OCI-LY3 (cell line): ENCODE results near the gene FYN.
"Not testable (repeated sequence)": the region's sequence is repeated elsewhere in the genome, so short reads cannot be mapped to it uniquely, and the experiment has no call there.

Experiments used
- H2AFZ ChIP-seq: fragments of 200-600, 300-600 bp; shearing (Covaris generic); 2 replicates; pipeline ENCODE4 v1.6.0; 2014; ENCODE audit warnings: antibody characterized with exemption, low read depth, low read length
- H3K27ac ChIP-seq: fragments of 200-600, 300-600 bp; sonication (generic); 2 replicates; pipeline ENCODE4 v1.5.1; 2014; ENCODE audit warnings: mild to moderate bottlenecking, low read length, moderate library complexity, mixed read lengths
- H3K27me3 ChIP-seq: fragments of 200-600, 300-600 bp; sonication (generic); 2 replicates; pipeline ENCODE4 v1.6.1; 2014; ENCODE audit warnings: low read depth, low read length, mixed read lengths
- H3K36me3 ChIP-seq: fragments of 200-600, 300-600 bp; sonication (generic); replicated peaks from 2 replicates; pipeline ENCODE3; 2014; ENCODE audit warnings: low read depth, low read length, mixed read lengths
- H3K4me1 ChIP-seq: fragments of 300-600, 200-600 bp; sonication (generic); 2 replicates; pipeline ENCODE4 v1.6.1; 2014; ENCODE audit warnings: low read length, mixed read lengths
- H3K4me2 ChIP-seq: fragments of 200-600, 300-600 bp; sonication (generic); 2 replicates; pipeline ENCODE4 v1.6.1; 2014; ENCODE audit warnings: low read length, mixed read lengths
- H3K4me3 ChIP-seq: fragments of 300-600, 200-600 bp; sonication (generic); 2 replicates; pipeline ENCODE4 v1.5.1; 2014; ENCODE audit warnings: antibody characterized with exemption, mild to moderate bottlenecking, low read length, moderate library complexity
- H3K79me2 ChIP-seq: fragments of 300-600, 200-600 bp; shearing (Covaris generic); 2 replicates; pipeline ENCODE4 v1.6.1; 2014; ENCODE audit warnings: mild to moderate bottlenecking, low read length, mixed read lengths
- H3K9ac ChIP-seq: fragments of 300-600, 200-600 bp; shearing (Covaris generic); 2 replicates; pipeline ENCODE4 v1.6.0; 2014; ENCODE audit warnings: mild to moderate bottlenecking, low read length, moderate library complexity
- H3K9me3 ChIP-seq: fragments of 200-600, 300-600 bp; shearing (Covaris generic); 2 replicates; pipeline ENCODE4 v1.6.1; 2014; ENCODE audit warnings: low read length, mixed read lengths; ENCODE audit not compliant: insufficient read depth
- H4K20me1 ChIP-seq: fragments of 200-600, 300-600 bp; sonication (generic); 2 replicates; pipeline ENCODE4 v1.6.1; 2016; ENCODE audit warnings: low read length, mixed read lengths; ENCODE audit not compliant: insufficient read depth
- EZH2phosphoT487 ChIP-seq: fragments of 200-600 bp; shearing (Covaris generic); IDR thresholded peaks from 2 replicates; pipeline ENCODE4 v1.6.1; 2018; ENCODE audit warnings: antibody characterized with exemption, mixed run types, low read depth
- TF ChIP-seq, protein P1 (sequence below): fragments of 200-600, 300-600 bp; sonication (generic); IDR thresholded peaks from 2 replicates; pipeline ENCODE4 v1.5.1; 2014; ENCODE audit warnings: antibody characterized with exemption, low read length, low read depth

Gene FYN

DNA sequence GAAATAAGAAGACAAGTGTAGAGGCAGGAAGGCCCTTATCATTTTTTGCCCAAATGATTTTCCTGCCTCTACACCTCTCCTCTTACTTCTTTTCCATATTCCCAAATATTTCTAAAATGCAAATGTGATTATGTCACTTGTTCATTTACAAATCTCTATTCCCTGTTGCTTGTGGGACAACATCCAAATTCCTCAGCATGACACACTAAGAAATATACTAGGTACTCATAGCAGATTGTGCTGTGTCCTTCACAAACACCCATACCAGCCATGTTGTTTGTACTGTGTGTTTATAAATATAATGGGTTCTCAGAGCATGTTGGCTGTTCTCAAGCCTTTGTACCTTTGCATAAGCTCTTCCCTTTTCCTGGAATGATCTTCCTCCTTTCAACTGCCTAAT lies 17.7 kb upstream of the FYN start:
- no peaks in the 10 kb centered on the region for H3K79me2 ChIP-seq
- no peak overlapping the region for H3K4me3 ChIP-seq
- H3K4me2 ChIP-seq, result no peak overlapping the region
- H4K20me1 ChIP-seq, result no peaks in the 10 kb centered on the region
- no peak overlapping the region for H3K9ac ChIP-seq
- H3K27me3 ChIP-seq, result no peaks in the 10 kb centered on the region
- H2AFZ ChIP-seq, result no peak overlapping the region
- H3K4me1 ChIP-seq, result no peaks in the 10 kb centered on the region
- no peaks in the 10 kb centered on the region for H3K9me3 ChIP-seq
- TF ChIP-seq, protein P1, sequence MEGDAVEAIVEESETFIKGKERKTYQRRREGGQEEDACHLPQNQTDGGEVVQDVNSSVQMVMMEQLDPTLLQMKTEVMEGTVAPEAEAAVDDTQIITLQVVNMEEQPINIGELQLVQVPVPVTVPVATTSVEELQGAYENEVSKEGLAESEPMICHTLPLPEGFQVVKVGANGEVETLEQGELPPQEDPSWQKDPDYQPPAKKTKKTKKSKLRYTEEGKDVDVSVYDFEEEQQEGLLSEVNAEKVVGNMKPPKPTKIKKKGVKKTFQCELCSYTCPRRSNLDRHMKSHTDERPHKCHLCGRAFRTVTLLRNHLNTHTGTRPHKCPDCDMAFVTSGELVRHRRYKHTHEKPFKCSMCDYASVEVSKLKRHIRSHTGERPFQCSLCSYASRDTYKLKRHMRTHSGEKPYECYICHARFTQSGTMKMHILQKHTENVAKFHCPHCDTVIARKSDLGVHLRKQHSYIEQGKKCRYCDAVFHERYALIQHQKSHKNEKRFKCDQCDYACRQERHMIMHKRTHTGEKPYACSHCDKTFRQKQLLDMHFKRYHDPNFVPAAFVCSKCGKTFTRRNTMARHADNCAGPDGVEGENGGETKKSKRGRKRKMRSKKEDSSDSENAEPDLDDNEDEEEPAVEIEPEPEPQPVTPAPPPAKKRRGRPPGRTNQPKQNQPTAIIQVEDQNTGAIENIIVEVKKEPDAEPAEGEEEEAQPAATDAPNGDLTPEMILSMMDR, result no peak
- no peak for TF ChIP-seq EZH2phosphoT487
- H3K36me3 ChIP-seq, result no peaks in the 10 kb centered on the region
- H3K27ac ChIP-seq, result no peak overlapping the region

DNA sequence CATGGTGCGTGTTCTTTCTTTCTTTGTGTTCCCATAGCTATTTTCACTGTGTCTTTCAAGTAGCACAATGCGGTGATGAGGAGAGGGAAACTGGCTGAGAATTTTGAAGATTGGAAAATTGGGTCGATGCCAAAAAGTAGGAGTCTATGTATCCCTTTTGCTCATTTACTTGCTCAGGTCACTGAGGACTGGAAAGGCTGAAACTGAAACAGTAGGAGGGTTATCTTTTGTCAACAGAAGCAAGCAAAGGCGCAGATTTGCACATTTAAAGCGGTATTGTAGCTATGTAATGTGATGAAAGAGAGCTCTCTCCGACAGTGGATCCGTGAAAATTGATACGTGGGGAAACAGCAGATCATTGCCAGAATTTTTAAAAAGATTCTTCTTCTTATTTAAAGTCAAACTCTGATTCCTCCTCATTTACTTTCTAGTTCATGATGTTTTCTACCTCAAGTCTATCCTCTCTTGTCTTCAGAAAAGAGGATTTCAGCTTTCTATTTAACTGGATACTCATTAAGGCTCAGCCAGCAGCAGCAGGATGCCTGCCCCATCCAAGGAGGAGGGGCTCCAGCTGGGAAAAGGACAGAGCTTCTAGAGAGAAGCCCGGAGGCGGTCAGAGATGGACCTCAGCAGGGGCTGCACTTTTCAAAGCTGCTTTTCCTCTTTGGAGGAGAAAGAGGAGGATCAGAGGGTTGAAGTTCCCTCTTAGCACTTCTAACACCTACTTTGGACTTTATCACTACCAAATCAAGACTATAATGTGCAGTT lies 15.9 kb upstream of the FYN start:
- no peaks in the 10 kb centered on the region for H3K4me1 ChIP-seq
- no peaks in the 10 kb centered on the region for H3K36me3 ChIP-seq
- H3K9ac ChIP-seq, result no peak overlapping the region
- H2AFZ ChIP-seq, result no peak overlapping the region
- H3K27me3 ChIP-seq, result no peaks in the 10 kb centered on the region
- H4K20me1 ChIP-seq, result no peaks in the 10 kb centered on the region
- H3K9me3 ChIP-seq, result no peaks in the 10 kb centered on the region
- no peak overlapping the region for H3K4me2 ChIP-seq
- TF ChIP-seq, protein P1, result no peak
- TF ChIP-seq EZH2phosphoT487, result no peak
- H3K4me3 ChIP-seq, result no peak overlapping the region
- no peak overlapping the region for H3K27ac ChIP-seq
- no peaks in the 10 kb centered on the region for H3K79me2 ChIP-seq

DNA sequence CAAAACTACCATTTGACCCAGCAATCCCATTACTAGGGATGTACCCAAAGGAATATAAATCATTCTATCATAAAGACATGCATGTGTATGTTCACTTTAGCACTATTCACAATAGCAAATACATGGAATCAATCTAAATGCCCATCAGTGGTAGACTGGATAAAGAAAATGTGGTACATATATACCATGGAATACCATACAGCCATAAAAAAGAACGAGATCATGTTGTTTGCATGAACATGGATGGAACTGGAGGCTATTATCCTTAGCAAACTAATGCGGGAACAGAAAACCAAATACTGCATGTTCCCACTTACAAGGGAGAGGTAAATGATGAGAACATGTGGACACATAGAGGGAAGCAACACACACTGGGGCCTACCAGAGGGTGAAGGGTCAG lies 13.5 kb upstream of the FYN start:
- not testable (repeated sequence) for H4K20me1 ChIP-seq, H3K36me3 ChIP-seq, H3K9me3 ChIP-seq, H3K79me2 ChIP-seq, H3K4me1 ChIP-seq, H2AFZ ChIP-seq, H3K4me2 ChIP-seq, H3K4me3 ChIP-seq, H3K9ac ChIP-seq, H3K27me3 ChIP-seq, H3K27ac ChIP-seq

GRCh38 chr6:111885373-111886027 lies 12.2 kb upstream of the FYN start:
- H3K4me1 ChIP-seq, result no peaks in the 10 kb centered on the region
- H3K9ac ChIP-seq, result no peak overlapping the region
- H4K20me1 ChIP-seq, result no peaks in the 10 kb centered on the region
- H3K4me3 ChIP-seq, result no peak overlapping the region
- H3K9me3 ChIP-seq, result no peaks in the 10 kb centered on the region
- no peak overlapping the region for H3K27ac ChIP-seq
- H3K79me2 ChIP-seq, result no peaks in the 10 kb centered on the region
- no peak for TF ChIP-seq EZH2phosphoT487
- TF ChIP-seq, protein P1, result no peak
- H3K27me3 ChIP-seq, result no peaks in the 10 kb centered on the region
- no peak overlapping the region for H2AFZ ChIP-seq
- H3K4me2 ChIP-seq, result no peak overlapping the region
- H3K36me3 ChIP-seq, result no peaks in the 10 kb centered on the region
